ENCODE data around the gene STN1.

The STN1 gene

DNA sequence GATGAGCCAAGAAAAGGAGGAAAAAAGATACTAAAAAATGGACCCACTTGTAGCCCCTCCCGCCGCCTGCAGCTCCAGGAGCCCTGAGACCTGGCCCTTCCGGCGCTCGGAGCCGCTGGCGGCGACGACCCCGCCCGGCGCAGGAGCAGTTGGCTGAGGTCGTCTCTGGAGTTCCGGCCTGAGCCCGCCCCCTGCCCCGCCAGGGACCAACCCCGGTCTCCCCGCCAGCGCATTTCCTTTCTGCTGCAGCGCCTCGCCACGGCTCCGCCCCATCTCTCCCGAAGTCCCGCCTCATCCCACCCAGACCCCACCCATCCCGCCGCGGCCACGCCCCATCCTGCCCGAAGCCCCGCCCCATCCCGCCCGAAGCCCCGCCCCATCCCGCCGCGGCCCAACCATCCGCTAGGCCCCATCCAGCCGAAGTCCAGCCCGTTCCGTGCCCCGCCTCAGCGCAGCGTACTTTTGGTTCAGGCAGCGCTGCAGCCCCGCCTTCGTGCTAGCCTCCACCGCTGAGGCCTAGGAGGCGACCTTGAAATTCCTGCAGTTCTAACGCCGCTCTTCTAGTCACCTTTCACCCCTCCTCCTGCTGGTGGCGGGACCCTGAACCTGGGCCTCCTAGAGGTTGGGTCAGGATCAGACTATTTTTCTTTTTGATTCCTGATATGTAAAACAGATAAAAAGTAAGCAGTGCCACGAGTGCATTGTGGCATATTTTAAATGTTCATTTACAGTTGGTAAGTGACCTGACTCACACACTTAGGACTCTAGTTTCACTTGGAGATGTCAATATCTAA lies at the start of gene STN1:
TSS of gene STN1 (minus strand) at position 132 of the 794 bp plus-strand sequence. CDS start 590 bp downstream, outside the sequence.
- DNase-seq (ENCODE audit: low spot score), result peak; percentile 98

DNA sequence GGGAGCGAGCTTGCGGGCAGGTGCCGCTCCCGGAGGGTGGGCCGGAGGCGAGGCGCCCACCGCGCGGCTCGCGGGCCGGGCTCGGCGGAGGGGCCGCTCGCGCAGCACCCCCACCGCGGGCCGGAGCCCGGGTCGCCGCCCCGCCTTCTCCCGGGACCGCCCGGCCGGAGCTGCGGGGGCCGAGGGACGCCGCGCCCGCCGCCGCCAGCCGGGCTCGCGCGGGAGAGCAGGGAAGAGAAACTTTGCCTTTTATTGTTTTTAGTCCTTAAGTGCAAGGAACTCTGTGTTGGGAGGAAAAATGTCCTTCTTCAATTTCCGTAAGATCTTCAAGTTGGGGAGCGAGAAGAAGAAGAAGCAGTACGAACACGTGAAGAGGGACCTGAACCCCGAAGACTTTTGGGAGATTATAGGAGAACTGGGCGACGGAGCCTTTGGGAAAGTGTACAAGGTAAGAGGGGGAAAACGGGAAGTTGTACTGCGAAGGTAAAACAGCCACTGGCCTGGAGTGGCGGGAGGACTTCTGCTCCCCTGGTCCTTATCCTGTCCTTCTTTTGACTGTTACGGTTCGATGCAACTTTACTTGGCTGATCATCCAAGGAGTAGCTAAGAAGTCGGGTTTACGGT lies 49.6 kb upstream of the STN1 start:
- peak; percentile 83 for DNase-seq (ENCODE audit: low spot score)

DNA sequence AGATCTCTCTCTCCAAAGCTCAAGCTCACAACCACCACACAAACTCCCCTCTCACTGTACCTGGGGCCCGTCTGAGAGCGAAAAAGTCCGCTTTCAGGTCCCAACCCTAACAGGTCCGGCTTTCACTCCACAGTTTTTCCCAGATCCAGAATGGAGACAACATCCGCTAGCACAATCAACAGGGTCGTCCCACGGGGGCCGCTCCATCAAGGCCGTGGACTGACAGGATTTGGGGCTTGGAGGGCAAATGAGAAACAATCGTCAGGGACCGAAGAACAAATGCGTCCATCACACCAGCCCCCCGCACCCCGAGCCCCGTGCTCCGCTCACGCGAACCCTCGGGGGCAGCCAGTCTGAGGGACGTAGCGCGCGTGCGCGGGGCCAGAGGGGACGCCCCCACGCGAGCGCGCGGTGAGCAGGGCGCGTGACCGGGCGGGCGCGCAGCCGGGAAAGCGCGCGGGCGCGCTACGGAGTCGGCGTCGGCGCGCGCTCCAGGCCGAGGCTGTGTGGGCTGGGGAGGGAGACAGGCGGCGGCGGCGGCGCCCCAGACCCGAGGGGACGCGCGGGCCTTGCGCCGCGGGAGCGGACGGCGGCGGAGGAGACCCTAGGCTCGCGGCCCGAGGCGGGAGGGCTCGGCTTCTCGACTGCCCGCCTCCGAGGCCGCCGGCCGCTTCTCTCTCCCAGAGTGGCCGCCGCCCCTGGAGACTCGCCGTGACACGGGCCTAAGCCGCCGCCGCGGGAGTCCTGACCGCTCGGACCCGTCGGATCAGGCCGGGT lies 48.9 kb upstream of the STN1 start, which contains the start of gene SLK:
TSS of gene SLK (plus strand) at position 470 of the 777 bp plus-strand sequence. CDS start 606 bp downstream, outside the sequence.
- peak; percentile 97 for DNase-seq (ENCODE audit: low spot score)

DNA sequence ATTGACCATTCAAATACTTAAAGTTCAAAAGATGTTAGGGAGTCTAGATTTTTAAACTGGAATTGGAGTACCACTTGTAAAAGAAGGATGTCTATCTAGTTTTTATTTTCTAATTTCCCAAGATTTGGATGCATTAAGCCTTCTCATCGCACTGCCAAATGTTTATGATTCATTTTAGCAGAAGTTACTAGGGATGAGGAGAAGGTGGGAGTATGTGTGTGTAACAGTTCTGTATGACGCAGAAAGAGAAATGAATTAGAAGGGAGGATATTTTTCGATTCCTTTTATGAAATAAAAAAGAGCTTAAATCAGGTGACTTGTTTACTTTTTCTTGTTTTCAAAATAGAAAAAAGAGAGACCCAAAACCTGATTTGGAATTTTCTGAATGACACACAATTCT lies 42.1 kb upstream of the STN1 start:
- DNase-seq (ENCODE audit: low spot score), result no peak

GRCh38 chr10:103958996-103959395 lies 41.0 kb upstream of the STN1 start:
- DNase-seq (ENCODE audit: low spot score), result no peak

DNA sequence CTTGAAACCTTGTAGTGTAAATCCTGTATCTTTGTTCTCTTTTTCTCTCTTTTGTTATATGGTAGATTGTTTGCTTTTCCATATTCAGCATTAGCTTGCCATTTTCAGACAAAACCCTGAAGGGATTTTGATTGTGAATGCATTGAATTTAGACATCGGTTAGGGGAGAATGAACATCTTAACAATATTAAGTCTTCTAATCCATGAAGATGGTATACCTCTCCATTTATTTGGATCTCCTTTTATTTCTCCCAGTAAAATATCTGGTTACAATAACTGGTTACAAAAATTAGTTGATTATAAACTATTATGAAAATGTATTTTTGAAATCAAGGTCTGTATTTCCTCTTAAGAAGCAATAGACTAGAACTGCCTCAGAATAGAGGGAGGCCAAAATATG lies 36.6 kb upstream of the STN1 start:
- no peak for DNase-seq (ENCODE audit: low spot score)

DNA sequence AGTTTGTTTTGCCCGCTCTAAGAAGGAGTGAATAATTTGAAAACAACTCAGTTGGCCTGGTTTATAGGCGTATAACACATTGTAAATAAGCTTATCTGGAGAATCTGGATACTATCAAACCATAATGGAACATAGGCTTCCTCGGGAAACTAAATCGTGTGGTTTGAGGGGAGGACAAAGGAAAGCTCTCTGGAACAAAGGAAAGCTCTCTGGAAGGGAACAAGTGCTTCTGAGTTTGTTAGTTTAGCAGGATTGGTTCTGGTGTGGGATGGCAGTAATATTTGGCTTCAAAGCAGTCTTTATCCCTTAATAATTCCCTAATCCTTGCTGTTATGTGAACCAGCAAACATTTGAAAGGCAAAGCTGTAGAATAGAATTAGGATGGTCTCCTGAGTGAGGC lies 34.0 kb upstream of the STN1 start:
- no peak for DNase-seq (ENCODE audit: low spot score)

- no peak for DNase-seq (ENCODE audit: low spot score)
Measured at GRCh38 chr10:103951183-103951582, 33.2 kb upstream of the STN1 start.

- DNase-seq (ENCODE audit: low spot score), result no peak
Measured at GRCh38 chr10:103949728-103950127, 31.7 kb upstream of the STN1 start.

GRCh38 chr10:103947799-103948516 lies 30.0 kb upstream of the STN1 start:
- DNase-seq (ENCODE audit: low spot score), result no peak

- no peak for DNase-seq (ENCODE audit: low spot score)
Measured at GRCh38 chr10:103942866-103943265, 24.9 kb upstream of the STN1 start.

DNA sequence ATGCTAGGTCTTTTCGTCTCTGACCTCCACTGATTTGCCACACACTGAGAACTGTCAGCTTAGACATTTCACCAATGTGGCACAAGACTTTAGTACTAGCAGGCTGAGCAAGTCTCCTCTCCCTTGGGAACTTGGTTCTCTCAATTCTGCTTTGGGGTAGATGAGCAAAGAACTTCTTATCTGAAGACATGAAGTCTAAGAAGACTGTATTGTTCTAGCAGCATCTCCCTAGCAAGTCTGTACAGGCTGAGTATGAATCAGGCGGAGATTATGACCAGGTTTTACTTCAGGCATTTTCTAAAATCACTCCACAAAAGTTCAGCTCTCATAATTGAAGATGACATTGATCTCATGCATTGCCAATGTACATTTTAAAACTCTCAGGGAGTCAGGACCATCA lies 23.8 kb upstream of the STN1 start:
- no peak for DNase-seq (ENCODE audit: low spot score)

DNA sequence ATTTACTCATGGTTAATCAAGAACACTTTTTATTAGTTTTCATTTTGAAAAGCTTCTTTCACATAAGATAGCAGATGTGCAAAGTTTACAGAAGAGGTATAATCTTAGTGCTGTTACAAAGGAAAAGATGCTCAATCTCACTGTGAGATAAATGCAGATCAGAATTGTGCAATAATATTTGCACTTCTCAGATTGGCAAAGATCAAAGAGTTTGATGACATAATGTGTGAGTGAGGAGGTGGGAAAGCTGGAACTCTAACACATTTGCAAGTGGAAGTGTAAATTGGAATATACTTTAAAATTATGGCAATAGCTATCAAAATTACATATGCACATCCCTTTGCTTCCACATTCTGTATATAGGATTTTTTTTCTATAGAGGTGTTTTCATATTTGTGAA lies 21.5 kb upstream of the STN1 start:
- no peak for DNase-seq (ENCODE audit: low spot score)

DNA sequence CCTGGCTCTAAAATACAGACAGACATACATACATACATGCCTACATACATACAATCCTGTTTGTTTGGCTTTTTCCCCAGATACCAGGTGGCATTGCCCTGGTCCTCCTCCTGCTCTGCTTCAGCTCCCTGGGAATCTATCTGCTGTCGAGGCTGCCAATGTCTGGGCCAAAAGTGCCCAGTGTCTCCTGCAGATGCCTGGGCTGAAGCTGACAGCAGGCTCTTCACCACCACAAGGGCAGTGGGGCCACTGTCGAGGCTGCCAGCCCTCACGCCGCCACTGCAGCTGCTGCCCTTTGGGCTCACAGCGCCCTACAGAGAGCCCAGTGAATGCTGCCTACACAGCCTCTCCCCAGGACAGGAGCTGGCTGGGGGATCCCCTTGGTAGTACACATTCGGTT lies 18.0 kb upstream of the STN1 start:
- DNase-seq (ENCODE audit: low spot score), result no peak

DNA sequence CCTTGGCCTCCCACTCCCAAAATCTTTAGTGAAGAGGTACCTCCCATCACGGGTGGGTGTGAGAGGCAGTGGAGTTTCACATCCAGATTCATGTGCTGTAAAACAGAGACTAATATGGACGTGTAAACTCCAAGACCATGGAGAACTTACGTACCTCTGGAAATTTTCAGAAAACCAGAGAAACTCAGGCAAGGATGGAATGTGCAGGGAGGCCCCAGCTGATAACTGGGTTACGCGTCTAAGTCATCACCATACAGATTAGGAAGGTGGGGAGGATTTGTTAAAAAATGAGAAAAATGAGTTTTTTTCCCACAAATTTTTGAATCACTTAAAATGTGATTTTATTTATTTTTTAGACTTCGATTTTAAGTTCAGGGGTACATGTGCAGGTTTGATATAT lies 16.3 kb upstream of the STN1 start:
- no peak for DNase-seq (ENCODE audit: low spot score)

DNA sequence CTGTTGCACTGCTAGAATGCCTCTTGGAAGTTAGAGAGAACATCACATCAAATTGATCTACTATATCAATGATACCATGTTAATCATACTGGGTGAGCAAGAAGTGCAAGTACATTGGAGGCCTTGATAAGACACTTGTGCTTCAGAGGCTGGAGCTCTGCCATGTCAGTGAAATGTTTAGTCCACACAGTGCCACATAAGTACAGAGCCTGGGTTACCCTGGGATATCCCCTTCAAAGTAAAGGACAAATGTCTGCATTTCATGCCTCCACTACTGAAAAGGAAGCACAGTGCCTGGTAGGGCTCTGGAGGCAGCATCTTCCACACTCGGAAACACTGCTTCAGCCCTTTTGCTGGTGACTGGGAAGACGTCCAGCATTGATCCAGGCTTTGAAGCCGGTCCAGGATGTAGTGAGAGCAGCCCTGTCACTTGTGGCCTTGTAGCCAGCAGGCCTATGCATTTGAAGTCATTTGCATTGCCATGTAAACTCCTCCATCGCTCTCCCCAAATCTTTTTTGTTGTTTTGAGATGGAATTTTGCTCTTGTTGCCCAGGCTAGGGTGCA lies 15.7 kb upstream of the STN1 start:
- DNase-seq (ENCODE audit: low spot score), result peak; percentile 17

- no peak for DNase-seq (ENCODE audit: low spot score)
Measured at GRCh38 chr10:103932971-103933370, 15.0 kb upstream of the STN1 start.

DNA sequence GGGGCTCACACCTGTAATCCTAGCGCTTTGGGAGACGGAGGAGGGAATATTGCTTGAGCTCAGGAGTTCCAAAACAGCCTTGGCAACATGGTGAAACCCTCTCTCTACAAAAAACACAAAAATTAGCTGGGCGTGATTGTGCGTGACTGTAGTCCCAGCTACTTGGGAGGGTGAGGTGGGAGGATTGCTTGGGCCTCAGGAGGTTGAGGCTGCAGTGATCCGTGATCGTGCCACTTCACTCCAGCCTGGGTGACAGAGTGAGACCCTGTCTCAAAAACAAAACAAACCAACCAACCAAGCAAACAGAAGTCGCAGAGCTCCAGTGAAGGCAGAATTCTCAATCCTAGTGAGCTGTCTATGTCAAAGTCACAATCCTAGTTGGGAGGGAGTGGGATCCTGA lies 14.3 kb upstream of the STN1 start:
- DNase-seq (ENCODE audit: low spot score), result no peak

GRCh38 chr10:103931603-103932002 lies 13.6 kb upstream of the STN1 start:
- no peak for DNase-seq (ENCODE audit: low spot score)

DNA sequence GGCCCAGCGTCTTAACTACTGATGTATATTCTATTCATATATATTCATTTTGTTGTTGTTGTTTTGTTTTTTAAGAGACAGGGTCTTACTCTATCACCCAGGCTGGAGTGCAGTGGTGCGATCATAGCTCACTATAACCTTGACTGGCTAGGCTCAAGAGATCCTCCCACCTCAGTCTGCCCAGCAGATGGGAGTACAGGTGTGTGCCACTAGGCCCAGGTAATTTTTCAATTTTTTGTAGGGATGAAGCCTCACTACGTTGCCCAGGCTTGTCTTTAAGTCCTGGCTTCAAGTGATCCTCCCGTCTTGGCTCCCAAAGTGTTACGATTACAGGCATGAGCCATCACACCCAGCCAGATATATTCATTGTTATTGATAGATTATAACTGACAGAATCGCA lies 12.9 kb upstream of the STN1 start:
- no peak for DNase-seq (ENCODE audit: low spot score)

GRCh38 chr10:103930449-103930848 lies 12.5 kb upstream of the STN1 start:
- DNase-seq (ENCODE audit: low spot score), result no peak

DNA sequence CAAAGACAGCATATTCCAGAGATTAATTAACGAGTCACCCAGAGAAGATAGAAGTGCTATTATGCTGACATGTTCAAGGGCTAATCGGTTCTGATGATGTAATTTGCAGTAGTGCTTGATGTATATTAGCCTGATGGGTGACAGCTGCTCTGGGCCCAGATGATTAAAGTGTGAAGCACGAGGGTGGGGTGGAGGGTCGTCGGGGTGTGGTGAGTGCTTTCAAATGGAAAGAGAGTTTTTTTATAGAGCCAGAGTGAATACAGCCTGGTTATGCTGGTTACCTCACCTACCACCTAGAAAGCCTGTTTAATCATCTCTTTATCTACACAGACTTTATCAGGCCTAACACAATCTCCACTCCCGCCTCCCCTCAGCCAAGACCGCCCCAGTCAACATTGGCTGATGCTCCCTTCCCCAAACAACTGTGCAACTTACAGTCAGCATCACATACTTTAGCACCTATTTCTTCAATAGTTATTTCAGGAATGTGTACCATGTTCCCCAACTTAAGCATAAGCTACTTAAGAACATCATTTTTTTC lies 11.5 kb upstream of the STN1 start:
- DNase-seq (ENCODE audit: low spot score), result no peak

All from AG08396 (cell line).